HEK293T (cell line): Measurements from ENCODE around the gene SOX30.

Experiments used
- CTCF ChIA-PET: fragments of 350-600 bp; formaldehyde crosslinking; extraction: SDS; loops from one replicate; lab custom pipeline; 2021; ENCODE audit warnings: antibody characterized with exemption, inconsistent platforms; lab: Yijun Ruan, JAX
- POLR2A ChIA-PET: fragments of 350-600 bp; formaldehyde crosslinking; extraction: SDS; loops from one replicate; lab custom pipeline; 2020; ENCODE audit warnings: antibody characterized with exemption, inconsistent platforms; lab: Yijun Ruan, JAX
- DNase-seq: peaks from one replicate; pipeline ENCODE4 v3.0.0; 2012; ENCODE audit warnings: mixed read lengths; ENCODE audit errors: extremely low spot score
- ARNT ChIP-seq: fragments of 450-650 bp; IDR thresholded peaks from 2 replicates; pipeline ENCODE4 v1.6.1; 2017; ENCODE audit warnings: mild to moderate bottlenecking
- BHLHE40 ChIP-seq: fragments of 450-650 bp; IDR thresholded peaks from 2 replicates; pipeline ENCODE4 v1.6.1; 2016; ENCODE audit warnings: mild to moderate bottlenecking, moderate library complexity, borderline replicate concordance
- CTBP1 ChIP-seq: fragments of 450-650 bp; IDR thresholded peaks from 2 replicates; pipeline ENCODE4 v1.6.1; 2016; ENCODE audit warnings: borderline replicate concordance
- ELF4 ChIP-seq: fragments of 450-650 bp; IDR thresholded peaks from 2 replicates; pipeline ENCODE4 v1.6.1; 2017; ENCODE audit warnings: antibody characterized with exemption
- FOXA1 ChIP-seq: fragments of 450-650 bp; IDR thresholded peaks from 2 replicates; pipeline ENCODE4 v1.6.1; 2016; ENCODE audit warnings: mild to moderate bottlenecking
- FOXK2 ChIP-seq: fragments of 450-650 bp; IDR thresholded peaks from 2 replicates; pipeline ENCODE4 v1.6.1; 2016; ENCODE audit warnings: mild to moderate bottlenecking
- FOXM1 ChIP-seq: fragments of 450-650 bp; IDR thresholded peaks from 2 replicates; pipeline ENCODE4 v1.6.1; 2017; ENCODE audit warnings: mild to moderate bottlenecking, borderline replicate concordance
- HDGF ChIP-seq: fragments of 450-650 bp; IDR thresholded peaks from 2 replicates; pipeline ENCODE4 v1.6.1; 2017; ENCODE audit warnings: antibody characterized with exemption, borderline replicate concordance
- L3MBTL2 ChIP-seq: fragments of 450-650 bp; conservative IDR thresholded peaks from 2 replicates; pipeline ENCODE4 v1.6.1; 2016; ENCODE audit warnings: mild to moderate bottlenecking
- LEF1 ChIP-seq: fragments of 450-650 bp; IDR thresholded peaks from 2 replicates; pipeline ENCODE4 v1.6.1; 2017; ENCODE audit warnings: mild to moderate bottlenecking, borderline replicate concordance
- NFRKB ChIP-seq: fragments of 450-650 bp; IDR thresholded peaks from 2 replicates; pipeline ENCODE4 v1.6.1; 2016; ENCODE audit warnings: mild to moderate bottlenecking, moderate library complexity
- SP1 ChIP-seq: fragments of 450-650 bp; IDR thresholded peaks from 2 replicates; pipeline ENCODE4 v1.6.1; 2017
- SUZ12 ChIP-seq: fragments of 450-650 bp; IDR thresholded peaks from 2 replicates; pipeline ENCODE4 v1.6.1; 2016; ENCODE audit warnings: mild to moderate bottlenecking
- TARDBP ChIP-seq: fragments of 450-650 bp; IDR thresholded peaks from 2 replicates; pipeline ENCODE4 v1.6.1; 2016
- ZNF384 ChIP-seq: fragments of 450-650 bp; IDR thresholded peaks from 2 replicates; pipeline ENCODE4 v1.6.1; 2016
- TF ChIP-seq, protein P1 (sequence below): fragments of 450-650 bp; IDR thresholded peaks from 2 replicates; pipeline ENCODE4 v1.6.1; 2016

The SOX30 gene

DNA sequence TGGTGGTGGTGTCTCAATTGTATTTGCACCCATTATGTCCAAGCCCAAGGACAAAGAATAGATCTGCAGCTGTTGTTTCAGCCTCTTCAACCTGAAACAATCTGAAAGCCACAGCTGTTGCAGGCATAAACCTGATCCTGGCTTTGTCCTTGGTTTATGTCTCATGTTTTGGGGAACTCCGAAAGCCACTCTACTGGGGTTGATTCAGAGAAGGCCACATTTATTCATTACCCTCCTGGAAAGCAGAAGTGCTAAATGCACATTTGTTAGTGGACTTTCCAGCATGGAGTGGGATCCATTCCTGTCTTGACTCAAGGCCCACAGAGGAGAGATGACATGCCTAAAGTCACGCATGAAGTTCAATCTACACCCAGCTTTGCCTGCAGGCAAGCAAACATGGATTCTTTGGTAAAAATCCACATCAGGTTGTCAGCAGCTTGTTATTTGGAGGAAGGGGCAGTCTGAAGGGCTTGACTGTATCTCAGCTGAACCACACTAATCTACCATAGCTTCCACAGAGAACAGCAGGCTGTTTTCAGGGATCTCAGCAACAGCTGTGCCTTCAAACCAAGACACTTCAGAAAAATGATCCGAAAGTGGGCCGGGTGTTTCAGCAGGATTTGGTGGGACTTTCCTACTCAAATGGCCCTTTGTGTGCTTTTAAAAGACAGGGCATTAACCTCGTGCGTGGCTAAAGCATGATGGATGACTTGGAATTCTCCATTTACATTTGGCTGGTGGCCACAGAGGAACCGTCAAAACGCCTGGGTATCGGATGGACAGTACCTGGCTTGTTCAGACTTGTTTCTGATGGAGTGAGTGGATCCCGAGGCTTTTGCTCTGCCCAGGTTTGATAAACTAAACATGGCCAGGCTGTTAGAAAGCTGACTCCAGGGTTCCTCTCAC is 40.4 kb downstream of the SOX30 start:
- ChIA-PET CTCF (no interaction called here), POLR2A (no interaction called here)
- no peak for TF ChIP-seq CTBP1
- no peak for TF ChIP-seq FOXA1
- no peak for TF ChIP-seq LEF1
- no peak for TF ChIP-seq HDGF
- no peak for TF ChIP-seq FOXM1
- TF ChIP-seq FOXK2 = no peak
- TF ChIP-seq BHLHE40 = no peak
- no peak for TF ChIP-seq TARDBP
- TF ChIP-seq SUZ12 = no peak
- no peak for TF ChIP-seq SP1
- no peak for DNase-seq

DNA sequence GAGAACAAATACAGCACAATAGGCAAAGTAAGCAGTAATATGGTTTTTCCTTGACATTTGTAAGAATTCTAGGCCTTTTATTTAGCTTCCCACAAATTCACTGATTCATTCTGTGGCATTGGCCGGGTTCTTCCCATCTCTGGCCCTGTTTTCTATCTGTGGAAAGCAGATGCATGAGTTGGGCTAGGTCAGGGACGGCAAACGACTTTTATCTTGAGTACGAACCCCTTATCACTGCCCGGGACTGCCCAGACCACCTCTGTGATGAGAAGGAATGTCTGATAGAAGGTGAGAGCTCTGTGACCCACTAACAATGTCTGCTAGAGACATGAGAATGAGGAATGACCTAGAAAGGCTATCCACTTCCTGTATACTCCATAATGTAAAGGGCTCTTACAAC is 41.2 kb downstream of the SOX30 start:
- CTCF ChIA-PET = no interaction called here
- TF ChIP-seq ARNT (no peak), LEF1 (no peak), FOXK2 (no peak), FOXM1 (no peak), ELF4 (no peak), TARDBP (no peak), BHLHE40 (no peak), ZNF384 (no peak), HDGF (no peak), SUZ12 (no peak), L3MBTL2 (no peak), SP1 (no peak), NFRKB (no peak), CTBP1 (no peak), FOXA1 (no peak)
- TF ChIP-seq, protein P1, sequence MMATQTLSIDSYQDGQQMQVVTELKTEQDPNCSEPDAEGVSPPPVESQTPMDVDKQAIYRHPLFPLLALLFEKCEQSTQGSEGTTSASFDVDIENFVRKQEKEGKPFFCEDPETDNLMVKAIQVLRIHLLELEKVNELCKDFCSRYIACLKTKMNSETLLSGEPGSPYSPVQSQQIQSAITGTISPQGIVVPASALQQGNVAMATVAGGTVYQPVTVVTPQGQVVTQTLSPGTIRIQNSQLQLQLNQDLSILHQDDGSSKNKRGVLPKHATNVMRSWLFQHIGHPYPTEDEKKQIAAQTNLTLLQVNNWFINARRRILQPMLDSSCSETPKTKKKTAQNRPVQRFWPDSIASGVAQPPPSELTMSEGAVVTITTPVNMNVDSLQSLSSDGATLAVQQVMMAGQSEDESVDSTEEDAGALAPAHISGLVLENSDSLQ = no peak
- POLR2A ChIA-PET = no interaction called here
- no peak for DNase-seq

DNA sequence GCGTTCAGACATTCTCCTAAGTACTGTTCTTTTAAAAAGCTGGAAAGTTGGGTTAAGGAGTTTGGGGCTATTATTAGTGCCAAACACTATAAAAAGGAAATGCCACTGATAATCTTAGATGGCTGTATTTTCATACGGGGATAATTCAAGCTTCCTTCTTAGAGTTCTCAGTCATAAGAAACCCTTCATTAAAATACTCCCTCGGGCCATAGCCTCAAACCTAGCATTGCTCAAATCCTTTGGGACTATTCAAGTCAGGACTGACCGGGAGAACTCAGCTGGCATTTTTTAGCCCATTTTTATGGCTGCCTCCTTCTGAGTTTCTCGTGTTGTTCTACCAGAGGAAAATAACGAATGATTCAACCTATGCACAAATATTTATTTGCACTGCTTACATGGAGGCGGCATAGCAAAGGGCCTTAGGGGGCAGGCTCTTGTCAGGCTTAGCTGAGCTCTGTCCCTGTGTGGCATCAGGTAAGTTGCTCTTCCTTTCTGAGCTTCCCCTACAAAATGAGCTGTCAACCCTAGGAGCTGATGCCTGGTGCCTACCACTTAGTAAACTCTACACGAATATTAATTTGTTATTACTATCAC is 43.2 kb downstream of the SOX30 start:
- TF ChIP-seq ELF4 (no peak), LEF1 (no peak), CTBP1 (no peak)
- TF ChIP-seq, protein P1 = no peak
- no peak for DNase-seq
- ChIA-PET CTCF (no interaction called here), POLR2A (no interaction called here)

DNA sequence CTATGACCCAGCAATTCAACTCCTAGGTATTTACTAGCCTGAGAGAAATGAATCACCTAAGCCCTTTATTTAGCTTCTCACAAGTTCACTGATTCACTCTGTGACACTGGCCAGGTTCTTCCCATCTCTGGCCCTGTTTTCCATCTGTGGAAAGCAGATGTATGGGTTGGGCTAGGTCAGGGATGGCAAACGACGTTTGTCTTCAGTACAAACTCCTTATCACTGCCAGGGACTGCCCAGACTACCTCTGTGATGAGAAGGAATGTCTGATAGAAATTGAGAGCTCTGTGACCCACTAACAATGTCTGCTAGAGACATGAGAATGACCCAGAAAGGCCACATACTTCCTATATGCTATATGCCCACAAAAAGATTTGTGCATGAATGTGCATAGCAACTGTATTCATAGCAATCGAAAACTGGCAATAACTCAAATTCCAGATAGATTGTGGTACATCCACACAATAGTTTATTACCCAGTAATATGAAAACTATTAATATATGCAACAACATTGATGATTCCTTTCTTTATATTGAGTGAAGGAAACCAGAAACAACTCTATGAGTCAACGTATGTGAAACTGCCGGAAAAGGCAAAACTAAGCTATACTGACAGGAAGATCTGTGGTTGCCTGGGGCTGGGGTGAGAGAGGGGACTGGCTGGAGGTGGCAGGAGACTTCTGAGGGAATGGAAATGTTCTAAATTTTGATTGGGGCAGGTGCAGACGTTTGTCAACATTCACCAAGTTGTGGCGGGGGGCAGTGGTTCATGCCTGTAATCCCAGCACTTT is 44.7 kb downstream of the SOX30 start:
- DNase-seq = no peak
- ChIA-PET POLR2A (no interaction called here), CTCF (no interaction called here)
- TF ChIP-seq ARNT (no peak), FOXA1 (no peak), TARDBP (no peak), L3MBTL2 (no peak), FOXM1 (no peak), CTBP1 (no peak), FOXK2 (no peak)

DNA sequence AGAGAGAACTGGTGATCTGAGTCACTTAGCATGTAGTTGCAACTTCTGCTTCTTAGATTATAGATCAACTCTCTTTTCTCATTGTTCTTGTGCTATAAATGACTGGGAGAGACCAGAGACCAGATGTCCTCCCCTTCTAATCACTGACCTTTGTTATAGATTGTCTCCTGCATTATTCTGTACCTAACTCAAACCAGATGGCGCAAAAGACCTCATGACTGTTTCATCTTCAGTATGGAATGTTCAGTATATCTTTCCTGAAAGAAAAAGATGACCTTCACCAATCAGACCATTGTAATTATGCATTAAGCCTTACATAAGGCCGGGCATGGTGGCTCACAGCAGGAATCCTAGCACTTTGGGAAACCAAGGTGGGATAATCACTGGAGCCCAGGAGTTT is 46.2 kb downstream of the SOX30 start:
- ChIA-PET CTCF (no interaction called here), POLR2A (no interaction called here)
- TF ChIP-seq FOXM1 (no peak), SUZ12 (no peak), L3MBTL2 (no peak), FOXA1 (no peak), NFRKB (no peak), LEF1 (no peak), TARDBP (no peak), SP1 (no peak), ZNF384 (no peak), ELF4 (no peak), BHLHE40 (no peak), HDGF (no peak), ARNT (no peak), FOXK2 (no peak)
- TF ChIP-seq, protein P1 = no peak
- no peak for DNase-seq
